GM23338 (cell line): Measurements from ENCODE around the gene RHOF.

Experiments
- CREB1 ChIP-seq: fragments of 250-450 bp; sonication (Bioruptor Pico); IDR thresholded peaks from 2 replicates; pipeline ENCODE4 v1.5.0; 2020; ENCODE audit warnings: low read depth, mild to moderate bottlenecking, moderate library complexity
- EZH2phosphoT487 ChIP-seq: fragments of 200-600 bp; sonication (generic); IDR thresholded peaks from one replicate; pipeline ENCODE4 v1.8.1; 2018; ENCODE audit warnings: antibody characterized with exemption; ENCODE audit not compliant: unreplicated experiment
- TF ChIP-seq, protein P1 (sequence below), 2 experiments: fragments of 200-600 bp in 1 of 2; sonication (generic) in 1 of 2; conservative IDR thresholded peaks; 2 replicates each; pipeline versions ENCODE4 v1.5.1 to v1.6.1; 2016 to 2017; ENCODE audit warnings: antibody characterized with exemption in 2 of 2, low read depth in 2 of 2, mild to moderate bottlenecking in 2 of 2, moderate library complexity in 1 of 2

DNA sequence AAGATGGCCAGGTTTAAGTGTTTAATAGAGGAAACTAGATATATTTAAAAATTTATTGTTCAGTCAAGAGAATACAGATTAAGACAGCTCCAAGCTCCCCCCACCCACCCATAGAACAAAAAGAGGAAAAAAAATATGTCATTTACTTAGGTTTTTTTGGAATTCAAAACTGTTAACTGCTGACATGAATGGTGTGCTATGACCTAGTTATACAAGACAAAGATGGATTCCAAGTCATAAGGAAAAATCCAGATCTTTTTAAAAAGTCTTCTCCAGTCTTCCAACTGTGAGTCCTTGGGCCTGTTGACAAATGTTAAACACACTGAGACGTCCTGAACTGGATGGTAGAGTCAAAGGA is 9.0 kb upstream of the RHOF start:
- TF ChIP-seq EZH2phosphoT487 (no peak), CREB1 (no peak)
- TF ChIP-seq, protein P1, sequence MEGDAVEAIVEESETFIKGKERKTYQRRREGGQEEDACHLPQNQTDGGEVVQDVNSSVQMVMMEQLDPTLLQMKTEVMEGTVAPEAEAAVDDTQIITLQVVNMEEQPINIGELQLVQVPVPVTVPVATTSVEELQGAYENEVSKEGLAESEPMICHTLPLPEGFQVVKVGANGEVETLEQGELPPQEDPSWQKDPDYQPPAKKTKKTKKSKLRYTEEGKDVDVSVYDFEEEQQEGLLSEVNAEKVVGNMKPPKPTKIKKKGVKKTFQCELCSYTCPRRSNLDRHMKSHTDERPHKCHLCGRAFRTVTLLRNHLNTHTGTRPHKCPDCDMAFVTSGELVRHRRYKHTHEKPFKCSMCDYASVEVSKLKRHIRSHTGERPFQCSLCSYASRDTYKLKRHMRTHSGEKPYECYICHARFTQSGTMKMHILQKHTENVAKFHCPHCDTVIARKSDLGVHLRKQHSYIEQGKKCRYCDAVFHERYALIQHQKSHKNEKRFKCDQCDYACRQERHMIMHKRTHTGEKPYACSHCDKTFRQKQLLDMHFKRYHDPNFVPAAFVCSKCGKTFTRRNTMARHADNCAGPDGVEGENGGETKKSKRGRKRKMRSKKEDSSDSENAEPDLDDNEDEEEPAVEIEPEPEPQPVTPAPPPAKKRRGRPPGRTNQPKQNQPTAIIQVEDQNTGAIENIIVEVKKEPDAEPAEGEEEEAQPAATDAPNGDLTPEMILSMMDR (conservative IDR thresholded peaks at IDR 0.05; ENCODE audit: low read depth in 2 of 2), result no peak
